Neural progenitor cell (in vitro differentiated cells): ENCODE data around the gene DNER.

ENCODE experiments used
- CTCF ChIP-seq: fragments of 200-600 bp; sonication (generic); IDR thresholded peaks from 2 replicates; pipeline ENCODE4 v1.5.1; 2017; ENCODE audit warnings: antibody characterized with exemption, mild to moderate bottlenecking
- EZH2 ChIP-seq: fragments of 200-600 bp; sonication (generic); IDR thresholded peaks from 2 replicates; pipeline ENCODE4 v1.6.1; 2017; ENCODE audit warnings: antibody characterized with exemption, mild to moderate bottlenecking, moderate library complexity
- EZH2phosphoT487 ChIP-seq: fragments of 200-600 bp; sonication (generic); IDR thresholded peaks from 2 replicates; pipeline ENCODE4 v1.6.1; 2017; ENCODE audit warnings: antibody characterized with exemption

GRCh38 chr2:229586012-229586411, 128.3 kb downstream of the DNER start:
- TF ChIP-seq CTCF, result no peak
- TF ChIP-seq EZH2, result no peak
- no peak for TF ChIP-seq EZH2phosphoT487
